Motor neuron (in vitro differentiated cells): ENCODE data around the gene DEDD. TPM values are rescaled to one million over a fixed set of nuclear protein-coding genes. Genes with fewer than 3 reads are reported as not detected.
"Not testable (repeated sequence)": the region's sequence is repeated elsewhere in the genome, so short reads cannot be mapped to it uniquely, and the experiment has no call there.

Source experiments
- ATAC-seq, 8 experiments: fragments of 200-7000 bp; cut with Tn5 transposase; replicated peaks in 6 of 8; 2 replicates each; pipeline ENCODE4 v1.8.0; 2021; ENCODE audit warnings: mild to moderate bottlenecking in 8 of 8, moderate library complexity in 8 of 8
- H3K27ac ChIP-seq, 2 donors: fragments of 250-450 bp; sonication (Bioruptor Pico); 2 replicates each; pipeline ENCODE4 v1.9.0; 2021; ENCODE audit warnings: antibody characterized with exemption in 2 of 2, mild to moderate bottlenecking in 2 of 2, moderate library complexity in 1 of 2
- H3K4me1 ChIP-seq, 2 donors: fragments of 250-450 bp; sonication (Bioruptor Pico); replicated peaks in 1 of 2; 2 replicates each; pipeline ENCODE4 v1.6.1; 2021; ENCODE audit warnings: antibody characterized with exemption in 2 of 2, mild to moderate bottlenecking in 2 of 2, moderate library complexity in 1 of 2
- H3K4me3 ChIP-seq, 5 donors: fragments of 250-450 bp; sonication (Bioruptor Pico); 2 replicates each; pipeline ENCODE4 v1.9.0; 2021; ENCODE audit warnings: antibody characterized with exemption in 5 of 5, mild to moderate bottlenecking in 5 of 5, moderate library complexity in 4 of 5
- WGBS, 10 experiments: fragments of 450-650 bp; shearing (Covaris generic); methylation state at CpG; one replicate each; pipeline ENCODE4 v1.0.0; 2022; 5-methylcytosine and 5-hydroxymethylcytosine counted together
- in situ Hi-C, 9 experiments: fragments of 400-800 bp; cut with MboI; loops; one replicate each; pipeline ENCODE4 v1.15.0; 2021; ENCODE audit warnings: low sequenced_read_pairs in 9 of 9, low pct_unique_long_range_greater_than_20kb in 2 of 9; ENCODE audit not compliant: unreplicated experiment in 9 of 9
- total RNA-seq, 8 experiments: library from RNA; unstranded; fragments of 300-600 nt; gene quantifications; 2 replicates each; pipeline versions ENCODE4 v1.2.3 to v1.2.4, GENCODE V29; 2022

The DEDD gene
- total RNA-seq, 8 experiments from 2014 or later, result 12.6 to 34.4 (median 23.0) TPM

DNA sequence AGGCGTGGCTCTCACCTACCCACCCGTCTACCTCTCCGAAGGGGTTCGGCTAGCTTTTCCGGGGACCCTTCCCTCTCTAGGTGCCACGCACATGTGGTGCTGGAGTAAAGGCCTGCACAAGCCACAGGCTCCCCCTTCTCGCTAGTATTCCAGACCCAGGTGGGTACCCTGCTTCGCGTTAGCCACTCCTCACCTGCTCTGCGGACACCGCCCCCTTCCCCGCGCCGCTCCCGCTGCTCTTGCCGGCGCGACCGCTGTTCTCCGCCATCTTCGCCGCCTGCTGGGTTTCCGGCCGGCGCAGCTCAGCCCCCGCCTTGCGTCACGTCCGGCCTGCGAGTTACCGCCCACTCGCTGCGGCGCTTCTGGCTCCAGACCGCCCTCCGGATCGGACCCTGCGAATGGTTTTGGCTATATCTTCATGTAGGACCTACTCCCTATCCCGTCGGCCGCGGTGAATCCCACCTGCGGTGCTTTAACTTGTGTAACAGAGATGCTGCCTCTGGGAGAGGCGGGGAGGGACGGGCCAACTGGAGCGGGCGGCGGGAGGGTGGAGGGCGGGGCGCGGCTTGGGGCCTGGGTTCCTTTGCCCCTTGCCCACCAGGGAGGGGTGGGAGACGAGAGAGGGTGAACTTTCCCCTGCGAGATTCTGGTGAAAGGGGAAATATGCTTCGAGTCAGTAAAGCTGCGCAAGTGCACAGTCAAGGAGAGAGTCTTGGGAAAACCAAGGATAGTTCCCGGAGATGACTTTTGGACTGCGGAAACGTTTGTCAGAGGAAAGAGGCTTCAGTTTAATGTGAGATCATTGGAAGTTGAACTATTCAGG lies 14.5 kb downstream of the DEDD start, which contains the start of the genes NIT1 and PFDN2:
Gene NIT1 (plus strand): TSS at position 347 of the 823 bp plus-strand sequence. CDS start 72 bp downstream, at position 419.
Gene PFDN2 (minus strand): TSS at position 279 of the 823 bp plus-strand sequence. CDS start 11 bp downstream, at position 268.
- ATAC-seq, result peak; percentile 72 to 94 (median 92)
- in situ Hi-C loops, result no loop called here
- peak within 1 kb of the TSS; percentile 71 to 98 (median 77) for H3K4me3 ChIP-seq
- 0 to 20% (median 1%) methylated on average over 1 to 22 of the region's 58 CpGs; no CpG with 5 or more reads in 4 of the 10 experiments for WGBS, 10 experiments
- H3K27ac ChIP-seq, result peak within 1 kb of the TSS; percentile 87 to 94
- H3K4me1 ChIP-seq, result peaks cover 23 to 24% of the 10 kb centered on the region in 2 donors

DNA sequence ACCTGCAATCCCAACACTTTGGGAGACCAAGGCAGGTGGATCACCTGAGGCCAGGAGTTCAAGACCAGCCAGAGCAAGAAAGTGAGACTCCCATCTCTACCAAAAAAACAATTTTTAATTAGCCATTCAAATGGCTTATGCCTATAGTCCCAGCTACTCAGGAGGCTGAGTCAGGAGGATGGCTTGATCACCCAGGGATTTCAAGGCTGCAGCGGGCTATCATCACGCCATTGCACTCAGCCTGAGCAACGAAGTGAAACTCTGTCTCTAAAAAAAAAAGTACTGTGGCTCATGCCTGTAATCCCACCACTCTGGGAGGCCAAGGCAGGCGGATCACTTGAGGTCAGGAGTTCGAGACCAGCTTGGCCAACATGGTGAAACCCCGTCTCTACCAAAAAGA lies 16.5 kb downstream of the DEDD start:
- ATAC-seq, H3K27ac ChIP-seq, in situ Hi-C loops, H3K4me3 ChIP-seq: not testable (repeated sequence)
- peaks cover 24 to 26% of the 10 kb centered on the region in 2 donors for H3K4me1 ChIP-seq
- 80 to 100% (median 94%) methylated on average over 1 to 6 of the region's 6 CpGs; no CpG with 5 or more reads in 5 of the 10 experiments for WGBS, 10 experiments

DNA sequence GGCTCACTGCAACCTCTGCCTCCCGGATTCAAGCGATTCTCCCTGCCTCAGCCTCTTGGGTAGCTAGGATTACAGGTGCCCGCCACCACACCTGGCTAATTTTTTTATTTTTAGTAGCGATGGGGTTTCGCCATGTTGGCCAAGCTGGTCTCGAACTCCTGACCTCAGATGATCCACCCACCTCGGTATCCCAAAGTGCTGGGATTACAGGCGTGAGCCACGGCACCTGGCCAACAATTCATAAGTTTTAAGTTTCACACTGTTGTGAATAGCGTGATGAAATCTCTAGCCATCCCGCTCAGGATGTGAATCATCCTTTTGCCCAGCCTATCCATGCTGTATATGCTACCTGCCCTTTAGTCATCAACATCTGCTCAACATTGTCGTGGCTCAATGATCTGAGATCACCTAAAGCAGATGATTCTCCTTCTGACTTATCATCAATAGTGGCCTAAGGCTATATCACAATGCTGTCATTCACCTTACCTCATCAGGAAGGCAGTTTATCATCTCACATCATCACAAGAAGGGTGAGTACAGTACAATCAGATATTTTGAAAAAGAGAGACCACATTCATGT lies 17.2 kb downstream of the DEDD start:
- Histone ChIP-seq H3K27ac (no peak overlapping the region), H3K4me3 (no peak overlapping the region), H3K4me1 (peaks cover 24 to 26% of the 10 kb centered on the region in 2 donors)
- in situ Hi-C loops, result no loop called here
- ATAC-seq, result peak in 4 of 8 experiments; percentile 15 to 32 (median 20)
- 46 to 100% (median 91%) methylated on average over 2 to 12 of the region's 12 CpGs; no CpG with 5 or more reads in 1 of the 10 experiments for WGBS, 10 experiments

DNA sequence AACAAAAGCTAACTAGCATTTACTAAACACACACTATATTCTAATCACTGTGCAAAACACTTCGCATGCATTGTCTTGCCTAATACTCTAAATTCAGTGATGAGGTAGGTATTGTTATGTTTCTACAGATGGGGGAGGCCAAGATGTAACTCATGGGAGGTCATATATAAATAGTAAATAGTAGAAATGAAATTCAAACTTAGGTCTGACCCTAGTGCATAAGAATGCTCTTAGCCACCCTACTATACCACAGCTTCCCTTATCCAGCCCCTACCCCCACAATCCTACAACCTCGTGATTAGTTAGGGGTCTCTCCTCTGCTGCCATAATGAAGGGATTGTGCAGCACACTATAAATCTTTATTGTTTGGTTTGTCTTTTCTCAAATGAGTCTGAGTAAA lies 17.9 kb downstream of the DEDD start:
- in situ Hi-C loops, result no loop called here
- Histone ChIP-seq H3K4me1 (peaks cover 22 to 24% of the 10 kb centered on the region in 2 donors), H3K4me3 (no peak overlapping the region), H3K27ac (no peak overlapping the region)
- ATAC-seq, result no peak
- 60 to 100% (median 83%) methylated on average over 1 to 2 of the region's 2 CpGs; no CpG with 5 or more reads in 3 of the 10 experiments for WGBS, 10 experiments

DNA sequence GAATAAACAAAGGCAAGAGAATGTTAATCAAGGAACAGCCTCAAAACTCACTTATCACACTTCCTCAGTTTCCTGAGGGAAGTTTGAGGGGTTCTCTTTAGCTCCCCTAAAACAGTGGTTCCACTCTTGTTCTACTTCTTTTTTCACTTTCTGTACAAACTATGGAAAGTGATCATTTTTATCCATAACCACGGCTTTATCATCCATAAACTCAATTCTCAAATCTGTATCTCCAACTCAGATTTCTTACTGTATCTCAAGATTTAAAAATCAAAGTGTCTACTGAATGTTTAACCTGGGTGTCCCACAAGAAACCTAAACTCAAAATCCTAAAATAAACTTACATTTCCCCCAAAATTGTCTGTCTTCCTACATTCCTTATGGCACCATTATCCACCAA lies 18.6 kb downstream of the DEDD start:
- no peak overlapping the region for H3K4me3 ChIP-seq
- ATAC-seq, result no peak
- WGBS, 10 experiments, result 22 to 100% (median 96%) methylated on average over 1 of the region's 1 CpG; no CpG with 5 or more reads in 2 of the 10 experiments
- in situ Hi-C loops, result no loop called here
- H3K4me1 ChIP-seq, result peaks cover 16 to 18% of the 10 kb centered on the region in 2 donors
- H3K27ac ChIP-seq, result no peak overlapping the region

DNA sequence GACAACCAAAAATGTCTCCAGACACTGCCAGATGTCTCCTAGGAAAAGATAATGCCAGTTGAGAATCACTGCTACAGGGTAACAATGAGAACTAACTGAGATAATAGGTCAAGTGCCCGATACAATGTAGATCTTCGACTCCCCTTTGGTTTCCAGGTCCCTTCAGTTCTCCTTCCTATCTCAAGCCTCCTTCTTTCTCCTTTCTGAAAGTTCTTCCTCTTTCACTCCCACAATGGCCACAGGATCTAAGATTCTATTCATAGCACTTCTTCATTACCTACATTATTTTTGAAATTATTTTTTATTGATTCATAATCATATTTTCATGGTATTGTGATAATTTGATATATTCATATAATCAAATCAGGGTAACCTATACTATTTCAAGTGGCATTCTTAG lies 20.9 kb downstream of the DEDD start:
- in situ Hi-C loops, result no loop called here
- peaks cover 6 to 8% of the 10 kb centered on the region in 2 donors for H3K4me1 ChIP-seq
- no peak overlapping the region for H3K27ac ChIP-seq
- no peak for ATAC-seq
- no peak overlapping the region for H3K4me3 ChIP-seq
- 72 to 100% (median 98%) methylated on average over 1 to 2 of the region's 2 CpGs; no CpG with 5 or more reads in 2 of the 10 experiments for WGBS, 10 experiments

DNA sequence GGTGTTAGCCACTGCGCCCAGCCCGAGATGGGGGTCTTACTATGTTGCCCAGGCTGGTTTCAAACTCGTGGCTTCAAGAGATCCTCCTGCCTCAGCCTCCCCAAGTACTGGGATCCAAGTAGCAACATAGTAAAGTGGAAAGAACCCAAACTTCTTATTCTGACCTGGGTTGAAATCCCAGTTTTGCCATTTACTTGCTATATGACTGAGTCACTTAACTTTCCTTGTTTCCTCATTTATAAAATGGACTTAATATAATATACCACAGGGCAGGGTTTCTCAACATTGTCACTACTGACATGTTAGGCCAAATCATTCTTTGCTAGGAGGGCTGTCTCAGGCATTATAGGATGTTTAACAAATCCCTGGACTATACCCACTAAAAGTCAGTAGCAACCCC lies 21.4 kb downstream of the DEDD start:
- Histone ChIP-seq H3K4me1 (peaks cover 2 to 4% of the 10 kb centered on the region in 2 donors), H3K27ac (no peak overlapping the region), H3K4me3 (no peak overlapping the region)
- in situ Hi-C loops, result no loop called here
- 92 to 100% (median 100%) methylated on average over 1 to 3 of the region's 3 CpGs; no CpG with 5 or more reads in 3 of the 10 experiments for WGBS, 10 experiments
- ATAC-seq, result no peak

DNA sequence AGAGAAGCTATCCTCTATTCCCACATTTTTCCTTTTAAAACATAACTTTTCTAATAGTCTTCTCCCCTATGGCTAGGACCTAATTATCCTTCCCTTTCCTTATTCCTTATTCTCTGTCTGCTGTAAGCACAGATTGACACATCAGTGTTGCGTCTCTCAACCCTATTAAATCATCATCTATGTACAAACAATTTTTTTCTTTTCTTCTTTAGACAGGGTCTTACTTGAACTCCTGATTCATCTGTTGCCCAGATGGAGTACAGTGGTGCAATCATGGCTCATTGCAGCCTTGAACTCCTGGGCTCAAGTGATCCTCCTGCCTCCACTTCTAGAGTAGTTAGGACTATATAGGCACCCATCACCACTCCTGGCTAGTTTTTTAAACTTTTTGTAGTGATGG lies 26.0 kb downstream of the DEDD start:
- in situ Hi-C loops, result no loop called here
- WGBS, 10 experiments, result 80 to 100% (median 100%) methylated on average over 1 of the region's 1 CpG

DNA sequence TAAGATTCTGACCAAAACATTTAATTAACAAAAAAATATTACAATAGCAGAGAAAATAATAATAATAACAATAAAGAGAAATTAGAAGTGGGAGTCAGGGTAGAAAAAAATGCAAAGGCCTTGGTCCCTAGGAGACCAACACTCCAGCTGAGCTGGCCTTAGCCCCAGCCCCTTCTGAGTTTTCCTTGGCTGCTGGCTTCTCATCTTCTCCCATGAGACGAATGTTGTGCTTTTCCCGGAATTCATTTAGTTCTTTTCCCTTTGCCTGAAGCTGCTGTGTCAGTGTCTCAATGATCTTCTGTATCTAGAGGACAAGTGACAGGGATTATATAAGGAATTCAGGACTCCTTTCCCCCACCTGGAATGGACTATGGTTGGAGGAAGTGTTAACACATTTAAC lies 31.9 kb downstream of the DEDD start:
- ATAC-seq, result no peak
- 0 to 100% (median 89%) methylated on average over 1 to 2 of the region's 2 CpGs; no CpG with 5 or more reads in 3 of the 10 experiments for WGBS, 10 experiments
- H3K27ac ChIP-seq, result no peak overlapping the region

More for the DNA sequence above, 26.0 kb downstream of the DEDD start:
- Histone ChIP-seq H3K4me1 (no peaks in the 10 kb centered on the region), H3K4me3 (no peak overlapping the region), H3K27ac (no peak overlapping the region)
- no peak for ATAC-seq

DNA sequence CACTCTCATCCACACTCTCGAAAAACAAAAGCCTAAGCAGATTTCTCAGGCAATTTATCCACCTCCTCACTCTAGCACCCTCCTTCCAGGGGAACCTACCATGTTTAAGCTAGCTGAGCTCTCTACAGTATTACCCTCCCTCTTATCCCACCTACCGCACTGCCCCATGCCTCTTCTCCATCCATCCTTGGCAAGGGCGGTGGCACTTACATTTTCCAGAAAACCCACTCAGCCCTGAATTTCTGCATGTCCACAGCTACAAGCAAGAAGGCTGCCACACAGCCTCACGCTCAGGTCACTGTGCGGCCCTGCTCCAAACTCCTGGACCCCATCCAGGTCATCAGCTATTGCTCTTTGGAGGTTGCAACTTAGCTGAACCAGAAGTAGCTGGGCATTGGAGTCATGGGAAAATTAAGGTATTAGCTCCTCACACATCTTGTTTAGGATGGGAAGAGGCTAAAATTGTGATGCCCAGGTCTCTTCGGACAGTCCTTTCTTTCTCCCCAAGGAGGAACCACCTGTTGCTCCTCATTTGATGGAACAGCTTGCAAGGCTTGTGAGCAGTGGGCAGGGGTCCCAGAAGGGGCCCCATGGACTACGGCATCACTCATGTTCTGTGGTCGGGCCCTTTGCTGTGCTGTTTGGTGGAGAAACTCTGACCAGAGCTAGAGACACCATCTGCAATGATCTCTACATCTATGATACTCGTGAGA lies 33.2 kb downstream of the DEDD start:
- peak overlapping the region; percentile 60 to 72 (median 71) for H3K4me3 ChIP-seq
- ATAC-seq, result no peak
- H3K27ac ChIP-seq, result no peak overlapping the region
- WGBS, 10 experiments, result 80 to 100% (median 90%) methylated on average over 1 to 7 of the region's 9 CpGs; no CpG with 5 or more reads in 1 of the 10 experiments
- in situ Hi-C loops, result loop anchor here in 1 of 9 experiments (25.0 kb wide), 1 partner anchor 112 kb away; no protein-coding TSS in a partner anchor
- peaks cover 2 to 9% of the 10 kb centered on the region in 2 donors for H3K4me1 ChIP-seq

More for the DNA sequence above, 31.9 kb downstream of the DEDD start:
- in situ Hi-C loops, result no loop called here
- peaks cover 2 to 9% of the 10 kb centered on the region in 2 donors for H3K4me1 ChIP-seq
- H3K4me3 ChIP-seq, result no peak overlapping the region

DNA sequence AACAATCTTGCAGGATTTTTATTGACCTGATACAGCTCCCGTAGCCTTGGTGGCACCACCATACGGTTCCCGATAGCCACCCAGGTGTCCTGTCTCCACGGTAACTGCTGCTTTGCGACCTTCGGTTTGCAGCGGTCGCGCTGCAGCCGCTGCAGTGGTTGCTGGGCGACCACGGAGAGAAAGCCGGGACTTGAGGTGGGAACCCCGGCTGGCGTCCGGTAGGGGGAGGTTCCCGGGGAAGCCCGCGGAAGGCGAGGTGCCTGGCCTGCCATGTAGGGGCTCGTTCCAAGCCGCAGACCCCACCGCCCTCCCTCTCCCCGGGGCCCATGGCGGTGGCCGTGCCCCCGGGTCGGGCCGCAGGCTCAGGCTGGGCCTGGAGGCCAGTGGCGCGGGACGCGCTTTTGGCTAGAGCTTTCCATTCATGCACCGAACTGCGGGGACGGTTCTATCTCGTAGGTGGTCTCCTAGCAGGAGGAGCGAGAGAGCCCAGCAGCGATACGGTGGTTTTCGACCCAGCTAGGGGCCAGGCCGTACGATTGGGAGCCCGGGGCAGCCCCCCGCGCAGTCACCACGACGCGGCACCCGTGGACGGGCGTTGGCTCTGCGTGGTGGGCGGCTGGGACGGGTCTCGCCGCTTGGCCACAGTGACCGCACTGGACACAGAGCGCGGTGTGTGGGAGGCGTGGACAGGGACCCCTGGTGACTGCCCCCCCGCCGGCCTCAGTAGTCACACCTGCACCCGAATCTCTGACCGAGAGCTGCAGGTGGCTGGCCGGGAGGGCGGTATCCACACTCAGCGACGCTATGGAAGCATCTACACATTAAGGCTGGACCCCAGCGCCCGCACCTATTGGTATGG lies 34.0 kb downstream of the DEDD start, which contains the start of gene KLHDC9:
Gene KLHDC9 (plus strand): TSS at position 152 of the 859 bp plus-strand sequence. CDS start 175 bp downstream, at position 327.
- 0 to 20% (median 15%) methylated on average over 1 to 23 of the region's 71 CpGs; no CpG with 5 or more reads in 5 of the 10 experiments for WGBS, 10 experiments
- ATAC-seq, result peak; percentile 51 to 95 (median 93)
- Histone ChIP-seq H3K27ac (peak within 1 kb of the TSS; percentile 58), H3K4me3 (peak within 1 kb of the TSS; percentile 60 to 72 (median 71)), H3K4me1 (peaks cover 2 to 9% of the 10 kb centered on the region in 2 donors)
- in situ Hi-C loops, result loop anchor here in 1 of 9 experiments (25.0 kb wide), 1 partner anchor 111 kb away; no protein-coding TSS in a partner anchor
